Activated CD4-positive, alpha-beta T cell treated with anti-CD3 and anti-CD28 coated beads for 48 hours (primary cell): ENCODE measurements around the gene CLMP.
"Not testable (repeated sequence)": the region's sequence is repeated elsewhere in the genome, so short reads cannot be mapped to it uniquely, and the experiment has no call there.

Experiments used
- DNase-seq: peaks from one replicate; pipeline ENCODE4 v3.0.0-alpha.2; 2020

The CLMP gene

DNA sequence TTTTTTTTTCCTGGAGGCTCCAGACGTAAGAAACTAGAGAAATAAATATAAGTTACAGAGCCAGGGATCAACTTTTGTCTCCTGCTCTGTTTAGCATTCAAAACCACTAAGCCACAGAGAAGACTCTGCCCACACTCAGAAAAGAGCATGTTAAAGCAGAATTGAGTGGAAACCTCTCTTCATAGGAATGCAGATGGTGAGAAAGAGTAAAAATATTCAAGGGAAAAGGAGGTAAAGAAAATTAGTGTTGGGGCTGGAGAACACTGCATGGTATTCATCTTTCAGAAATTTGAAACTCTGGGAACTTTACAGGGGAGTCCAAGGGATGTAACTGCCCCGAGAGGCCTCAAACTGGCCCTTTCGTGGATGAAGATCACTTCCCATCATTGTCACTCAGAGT is 65.1 kb downstream of the CLMP start:
- DNase-seq = no peak

DNA sequence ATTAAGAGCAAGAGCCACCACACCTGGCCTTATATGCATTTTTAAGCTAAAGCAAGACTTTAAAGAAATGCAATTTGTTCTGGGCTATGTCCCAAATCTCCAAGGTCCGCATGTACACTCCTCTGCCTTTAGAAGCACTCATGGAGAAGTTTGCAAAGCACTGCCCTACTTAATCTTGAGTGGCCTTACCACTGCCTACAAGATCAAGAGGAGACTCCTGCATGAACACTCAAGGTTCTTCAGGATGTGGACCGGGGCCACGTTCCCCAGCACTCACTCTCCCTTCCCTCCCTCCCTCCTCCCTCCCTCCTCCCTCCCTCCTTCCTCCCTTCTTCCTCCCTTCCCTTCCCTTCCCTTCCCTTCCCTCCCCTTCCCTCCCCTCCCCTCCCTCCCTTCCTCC is 69.9 kb downstream of the CLMP start:
- DNase-seq = no peak

DNA sequence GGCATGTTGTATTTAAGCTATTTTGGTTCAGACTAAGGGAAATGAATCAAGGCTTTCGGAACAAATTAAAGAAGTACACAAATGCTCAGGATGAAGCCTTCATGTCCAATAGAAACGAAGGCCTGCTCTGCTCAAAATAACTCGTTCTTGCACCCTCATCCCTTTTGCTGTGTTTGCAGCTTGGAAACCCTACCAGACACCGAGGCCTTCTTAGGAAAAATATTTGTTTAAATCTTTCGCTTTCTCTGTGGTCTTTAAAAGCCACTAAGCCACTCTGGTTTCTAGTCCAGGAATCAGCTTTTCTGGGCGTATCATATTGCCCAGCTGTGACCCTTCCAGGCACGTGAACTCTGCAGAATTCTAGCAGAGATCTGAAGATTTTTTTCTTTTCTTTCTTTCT is 72.2 kb downstream of the CLMP start:
- DNase-seq = no peak

DNA sequence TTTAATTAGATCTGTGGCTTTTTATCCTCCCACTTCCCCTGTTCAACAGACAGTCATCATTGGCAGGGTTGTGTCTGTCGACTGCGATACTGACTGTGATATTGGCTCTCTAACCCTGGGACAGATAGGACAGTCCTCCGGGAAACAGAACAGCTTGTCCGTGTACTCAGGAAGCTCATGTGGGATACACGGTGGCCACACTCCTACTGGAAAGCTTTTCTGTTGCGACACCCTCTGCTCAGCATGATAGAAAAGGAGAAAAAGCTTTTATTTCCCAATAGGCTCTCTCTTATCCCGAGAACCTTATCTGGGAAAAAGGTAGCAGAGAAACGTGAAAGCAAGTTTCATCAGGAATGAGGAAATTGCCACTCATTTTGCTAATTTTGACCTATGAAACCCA is 72.7 kb downstream of the CLMP start:
- no peak for DNase-seq

DNA sequence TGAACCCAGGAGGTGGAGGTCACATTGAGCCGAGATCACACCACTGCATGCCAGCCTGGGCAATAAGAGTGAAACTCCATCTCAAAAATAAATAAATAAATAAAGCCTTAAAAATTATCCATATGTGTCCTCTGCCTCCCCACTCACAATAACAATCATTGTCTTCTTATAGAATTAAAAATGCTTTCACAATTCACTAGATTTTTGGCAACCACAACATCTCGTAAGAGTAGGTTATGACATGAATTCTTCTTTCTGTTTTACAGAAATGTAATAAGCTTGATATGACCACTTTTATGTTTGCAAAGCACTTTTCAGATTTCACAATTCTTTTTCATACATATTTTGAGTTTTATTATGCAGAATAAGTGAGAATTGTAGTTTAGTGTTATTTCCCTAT is 78.6 kb downstream of the CLMP start:
- DNase-seq = no peak

DNA sequence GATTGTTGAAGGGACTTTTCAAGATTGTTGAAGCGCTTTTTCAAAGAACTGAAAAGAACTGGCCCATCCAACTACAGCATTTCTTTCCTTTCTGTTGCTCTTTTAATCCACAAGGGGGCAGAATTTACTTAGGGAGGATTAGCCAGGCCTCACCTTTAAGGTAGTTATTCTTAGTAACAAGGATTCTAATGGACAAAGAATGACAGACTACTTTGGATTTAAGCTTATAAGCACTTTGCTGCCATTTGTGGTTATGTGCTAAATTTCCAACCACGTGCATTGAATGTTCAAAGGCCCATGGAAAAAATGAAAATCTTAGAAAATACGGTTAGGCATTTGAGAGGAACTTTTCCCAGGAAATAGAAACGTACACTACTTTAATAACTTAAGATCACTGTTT is 83.6 kb downstream of the CLMP start:
- DNase-seq = no peak

DNA sequence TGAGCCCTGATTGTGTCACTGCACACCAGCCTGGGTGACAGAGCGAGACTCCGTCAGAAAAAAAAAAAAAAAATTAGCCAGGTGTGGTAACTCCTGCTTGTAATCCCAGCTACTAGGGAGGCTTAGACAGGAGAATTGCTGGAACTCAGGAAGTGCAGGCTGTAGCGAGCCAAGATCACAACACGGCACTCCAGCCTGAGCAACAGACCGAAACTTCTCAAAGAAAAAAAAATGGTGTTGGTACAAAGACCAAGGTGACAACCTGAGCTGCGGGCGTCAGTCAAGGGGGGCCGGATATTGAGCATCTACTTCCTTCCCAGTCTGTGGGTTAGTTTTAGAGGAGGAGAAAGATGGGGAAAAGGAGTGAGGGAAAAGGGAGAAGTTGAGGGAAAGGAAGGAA is 84.7 kb downstream of the CLMP start:
- no peak for DNase-seq

DNA sequence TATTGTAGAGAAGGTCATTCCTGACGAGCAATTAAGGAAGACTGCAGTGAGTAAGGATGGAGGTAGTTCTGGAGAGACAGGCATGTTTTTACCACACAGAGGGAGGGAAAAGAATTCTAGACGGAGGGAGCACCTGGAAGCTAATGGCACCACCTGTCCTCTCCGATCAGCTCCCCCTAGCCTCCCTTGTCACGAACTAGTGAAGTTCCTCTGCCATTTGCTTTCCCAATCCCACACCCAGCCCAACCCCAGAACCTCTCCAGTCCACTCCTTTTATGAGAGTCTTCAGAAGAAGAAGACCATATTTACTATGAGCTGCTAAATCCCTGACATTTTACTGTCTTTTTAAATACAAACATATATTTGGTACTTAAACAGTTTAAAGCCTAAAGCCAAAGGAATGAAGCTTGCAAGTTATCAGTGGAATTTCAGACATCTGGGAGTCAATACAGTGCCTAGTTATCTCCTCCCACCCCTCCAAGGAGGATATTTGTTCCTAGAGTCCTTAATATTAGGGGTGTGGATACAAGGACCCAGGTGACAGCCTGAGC is 87.0 kb downstream of the CLMP start:
- DNase-seq = no peak

DNA sequence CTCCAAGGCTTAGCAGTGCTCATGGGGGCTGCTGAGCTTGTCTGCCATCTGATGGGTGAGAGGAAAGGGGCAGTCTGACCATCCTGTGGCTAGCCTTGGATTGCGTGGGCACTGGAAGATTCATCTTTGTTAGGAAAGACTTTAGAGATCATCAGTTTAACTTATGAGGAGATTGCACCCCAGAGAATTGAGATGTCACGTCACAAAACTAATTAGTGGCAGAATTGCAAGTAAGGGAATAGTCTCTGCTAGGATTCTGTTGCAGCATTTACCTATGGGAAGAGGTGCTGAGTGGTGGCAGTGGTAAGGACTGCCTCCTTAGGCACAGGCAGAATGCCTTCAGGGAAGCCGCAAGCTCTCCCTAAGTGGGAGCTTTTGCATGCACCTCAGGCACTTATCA is 90.4 kb downstream of the CLMP start:
- DNase-seq = no peak

DNA sequence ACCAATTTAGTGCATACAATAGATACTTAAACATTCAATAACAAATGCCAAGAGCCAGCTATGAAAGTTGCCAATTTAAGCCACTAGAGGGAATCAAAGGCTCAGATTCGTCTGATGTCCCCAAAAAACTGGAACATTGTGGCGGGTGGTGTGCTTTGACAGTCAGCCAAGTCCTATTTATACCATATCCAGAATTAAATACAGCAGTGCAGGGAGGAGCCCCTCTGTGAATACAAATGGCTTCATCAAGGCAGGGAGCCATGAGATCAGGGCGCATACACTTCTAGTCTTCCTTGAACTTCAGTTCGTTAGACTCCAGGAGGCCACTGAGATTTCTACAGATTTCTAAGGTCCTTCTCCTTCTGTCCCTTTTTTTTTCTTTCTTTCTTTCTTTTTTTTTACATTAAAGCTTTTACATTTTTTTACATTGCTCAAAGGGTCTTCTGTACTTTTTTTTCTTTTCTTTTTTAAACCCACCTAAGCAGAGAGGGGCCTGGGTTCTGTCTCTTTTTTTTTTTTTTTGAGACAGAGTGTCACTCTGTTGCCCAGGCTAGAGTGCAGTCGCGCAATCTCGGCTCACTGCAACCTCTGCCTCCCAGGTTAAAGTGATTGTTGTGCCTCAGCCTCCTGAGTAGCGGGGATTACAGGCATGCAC is 91.6 kb downstream of the CLMP start:
- DNase-seq = peak; percentile 32

DNA sequence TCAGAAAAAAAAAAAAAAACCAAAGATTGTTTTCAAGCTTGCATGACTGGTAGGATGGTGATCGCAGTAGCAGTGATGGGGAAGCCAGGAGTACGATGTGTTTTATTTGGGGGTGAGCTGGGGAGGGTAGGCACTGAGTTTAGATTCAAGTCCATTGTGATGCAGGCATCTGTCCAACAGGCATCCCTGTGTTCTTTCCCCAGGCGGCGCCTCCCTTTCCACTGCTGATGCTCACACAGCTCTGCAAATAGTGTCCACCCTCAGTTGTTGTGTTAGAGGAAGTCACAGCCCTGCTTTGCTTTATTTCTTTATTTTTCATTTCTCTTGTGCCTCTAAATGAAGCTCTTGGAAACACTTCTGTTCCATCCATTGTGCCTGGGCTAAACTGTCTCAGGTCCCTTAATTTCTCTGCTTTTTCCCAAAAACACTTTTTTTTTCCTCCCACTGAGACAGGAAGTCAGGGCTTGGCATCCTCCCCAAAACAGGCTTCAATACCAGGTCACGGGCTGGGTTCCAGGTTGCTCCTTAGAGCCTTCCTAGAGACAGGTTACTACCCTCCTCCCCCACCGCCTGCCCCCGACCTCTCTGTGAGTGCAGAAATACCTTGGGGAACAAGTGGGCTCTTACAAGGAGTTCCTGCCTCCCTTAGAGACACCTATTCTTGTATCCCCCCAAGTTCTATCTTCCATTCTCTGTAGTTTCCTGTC is 94.5 kb downstream of the CLMP start:
- DNase-seq = no peak

DNA sequence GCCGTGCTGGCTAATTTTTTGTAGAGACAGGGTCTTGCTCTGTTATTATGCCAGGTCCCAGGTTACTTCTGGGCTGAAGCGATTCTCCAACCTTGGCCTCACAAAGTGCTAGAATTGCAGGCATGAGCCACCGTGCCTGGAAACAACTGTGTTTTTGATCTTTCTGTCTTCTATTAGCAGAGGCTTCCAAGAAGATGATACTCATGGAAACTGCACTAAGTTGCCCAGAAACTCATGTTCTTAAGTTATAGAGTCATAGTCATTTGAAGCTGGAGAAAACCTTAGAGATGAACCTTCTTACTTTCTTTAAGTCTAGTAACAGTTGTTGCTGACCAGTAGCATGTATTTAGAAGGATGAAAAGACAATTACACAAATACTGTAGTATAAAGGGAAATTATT is 96.1 kb downstream of the CLMP start:
- no peak for DNase-seq

DNA sequence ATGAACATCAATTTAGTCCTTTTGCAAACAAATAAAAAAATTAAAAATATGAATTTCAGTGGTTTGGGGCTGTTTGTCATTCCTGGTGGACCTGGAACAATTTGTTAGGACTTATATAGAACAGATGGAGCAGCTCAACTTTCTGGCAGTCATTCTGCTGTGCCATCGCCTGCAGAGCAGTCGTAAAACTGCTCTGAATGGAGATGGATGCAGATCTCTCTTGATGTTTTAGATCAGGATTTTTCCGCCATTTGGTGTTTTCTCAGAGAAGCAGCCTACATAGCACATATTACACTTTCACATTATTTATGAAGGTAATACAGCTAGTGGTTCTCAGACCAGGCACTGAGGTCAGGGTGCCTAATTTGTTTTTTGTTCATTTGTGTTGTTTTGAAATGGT is 101.3 kb downstream of the CLMP start:
- no peak for DNase-seq

DNA sequence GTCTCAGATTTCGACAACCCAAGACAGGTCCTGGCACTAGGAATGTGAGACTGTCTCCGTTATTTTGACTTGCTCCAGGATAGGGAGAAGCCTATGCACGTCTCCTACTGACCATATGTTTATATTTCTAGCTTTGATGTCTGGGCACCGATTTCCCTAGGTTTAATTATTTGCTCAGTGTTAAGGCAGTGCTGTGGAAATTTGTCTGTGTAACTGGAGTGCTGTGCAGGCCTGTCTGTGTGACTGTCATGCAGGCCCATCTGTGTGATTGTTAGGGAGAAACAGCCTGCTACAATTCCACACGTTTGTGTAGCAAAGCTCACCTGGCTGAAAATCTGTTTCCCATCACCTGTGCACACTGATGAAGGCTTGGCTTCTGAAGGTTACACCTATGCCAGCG is 103.5 kb downstream of the CLMP start:
- no peak for DNase-seq

DNA sequence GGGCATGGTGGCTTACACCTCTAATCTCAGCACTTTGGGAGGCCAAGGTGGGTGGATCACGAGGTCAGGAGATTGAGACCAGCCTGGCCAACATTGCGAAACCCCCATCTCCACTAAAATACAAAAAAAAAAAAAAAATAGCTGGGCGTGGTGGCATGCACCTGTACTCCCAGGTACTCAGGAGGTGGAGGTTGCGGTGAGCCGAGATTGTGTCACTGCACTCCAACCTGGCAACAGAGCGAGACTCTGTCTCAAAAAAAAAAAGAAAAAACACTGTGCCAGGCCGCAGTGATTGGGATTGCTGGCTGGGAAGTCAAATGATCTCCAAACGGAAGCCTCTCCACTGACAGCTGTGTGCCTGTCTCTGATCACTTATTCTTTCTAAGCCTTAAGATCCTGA is 104.9 kb downstream of the CLMP start:
- not testable (repeated sequence) for DNase-seq

DNA sequence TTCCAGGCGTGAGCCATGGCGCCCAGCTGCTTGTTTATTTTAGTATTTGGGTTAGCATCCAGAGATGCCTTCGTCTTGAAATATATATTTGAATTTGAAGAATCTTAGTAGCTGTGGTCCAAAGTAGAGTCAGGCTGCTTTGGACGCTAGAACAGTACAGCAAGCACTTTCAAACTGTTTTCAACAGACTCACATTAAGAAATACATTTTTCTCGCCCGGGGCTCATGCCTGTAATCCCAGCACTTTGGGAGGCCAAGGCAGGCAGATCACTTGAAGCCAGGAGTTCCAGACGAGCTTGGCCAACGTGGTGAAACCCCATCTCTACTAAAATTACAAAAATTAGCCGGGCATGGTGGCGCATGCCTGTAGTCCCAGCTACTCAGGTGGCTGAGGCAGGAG is 106.2 kb downstream of the CLMP start:
- not testable (repeated sequence) for DNase-seq

DNA sequence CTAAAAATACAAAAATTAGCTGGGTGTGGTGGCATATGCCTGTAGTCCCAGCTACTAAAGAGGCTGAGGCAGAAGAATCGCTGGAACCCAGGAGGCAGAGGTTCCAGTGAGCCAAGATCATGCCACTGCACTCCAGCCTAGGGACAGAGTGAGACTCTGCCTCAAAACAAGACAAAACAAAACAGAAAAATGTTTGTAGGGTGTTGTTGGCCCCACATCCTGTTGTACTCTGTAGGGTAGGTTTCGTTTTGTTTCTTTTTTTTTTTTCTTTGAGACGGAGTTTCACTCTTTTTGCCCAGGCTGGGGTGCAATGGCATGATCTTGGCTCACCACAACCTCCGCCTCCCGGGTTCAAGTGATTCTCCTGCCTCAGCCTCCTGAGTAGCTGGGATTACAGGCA is 107.4 kb downstream of the CLMP start:
- DNase-seq = not testable (repeated sequence)

DNA sequence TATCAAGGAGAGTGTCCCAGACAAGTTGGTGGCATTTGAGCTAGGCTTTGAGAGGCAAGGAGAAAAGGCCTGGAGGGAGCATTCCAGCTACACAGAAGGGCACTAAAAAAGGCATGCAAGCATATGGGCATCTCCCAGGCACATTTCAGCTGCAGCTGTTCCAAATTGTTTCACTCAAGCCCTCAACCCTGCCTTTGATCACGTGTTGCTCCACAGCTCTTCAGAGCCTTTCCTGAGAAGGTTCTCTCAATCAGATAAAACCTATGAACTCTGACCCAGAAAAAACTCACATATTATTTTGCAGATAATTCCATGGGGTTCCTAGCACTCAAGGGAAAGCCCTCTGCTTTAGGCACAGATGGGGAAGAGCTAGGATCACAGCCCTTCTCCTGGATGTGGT is 108.7 kb downstream of the CLMP start:
- DNase-seq = no peak

DNA sequence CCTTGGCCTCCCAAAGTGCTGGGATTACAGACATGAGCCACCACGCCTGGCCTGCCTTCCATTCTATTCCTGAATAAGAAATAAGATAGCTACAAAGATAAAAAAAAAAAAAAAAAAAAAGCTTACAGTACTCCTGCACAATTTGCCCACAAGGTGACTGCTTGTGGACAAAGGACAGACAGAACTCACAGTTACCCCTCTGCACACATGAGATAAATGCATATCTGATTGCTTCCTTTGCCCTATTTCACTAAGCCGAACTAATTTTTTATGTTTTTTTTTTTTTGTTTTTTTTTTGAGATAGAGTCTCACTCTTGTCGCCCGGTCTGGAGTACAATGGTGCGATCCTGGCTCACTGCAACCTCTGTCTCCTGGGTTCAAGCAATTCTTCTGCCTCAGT is 109.6 kb downstream of the CLMP start:
- DNase-seq = no peak

DNA sequence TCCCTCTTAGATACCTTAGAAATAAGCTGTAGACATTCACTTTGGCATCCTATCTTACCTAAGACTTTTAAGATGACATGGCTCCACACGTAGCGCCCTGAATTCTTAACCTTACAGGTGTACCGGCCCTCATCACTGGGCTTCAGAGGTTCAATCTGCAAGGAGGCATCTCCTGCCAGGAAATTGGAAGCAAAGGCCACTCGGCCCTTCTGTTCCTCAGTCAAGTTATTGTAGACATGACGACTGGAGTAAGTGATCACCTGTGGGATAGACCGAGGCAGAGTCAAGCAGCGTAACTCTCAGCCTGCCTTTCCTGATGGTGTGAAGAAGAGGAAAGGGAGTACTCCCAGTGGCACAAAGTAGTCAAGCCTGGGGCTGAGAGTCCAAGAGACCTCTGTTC is 110.6 kb downstream of the CLMP start:
- DNase-seq = no peak

DNA sequence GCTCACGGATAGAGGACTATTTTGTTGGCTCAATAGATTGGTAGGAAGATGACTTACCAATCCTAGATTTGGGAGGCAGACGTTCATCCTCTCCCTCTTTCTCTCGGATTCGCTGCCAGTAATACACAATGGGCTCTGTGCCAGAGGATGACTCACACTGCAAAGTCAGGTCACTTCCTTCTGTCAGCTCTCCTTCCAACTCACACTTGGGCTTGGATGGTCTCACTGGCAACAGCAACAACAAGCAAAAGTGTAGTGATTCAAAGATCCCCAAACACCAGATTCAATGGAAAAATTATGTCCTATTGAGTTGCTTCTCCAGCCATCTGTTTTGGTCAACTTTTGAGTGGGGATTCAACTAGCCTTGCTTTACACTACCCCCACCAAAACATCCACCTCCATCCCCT is 111.4 kb downstream of the CLMP start:
- peak; percentile 81 for DNase-seq

DNA sequence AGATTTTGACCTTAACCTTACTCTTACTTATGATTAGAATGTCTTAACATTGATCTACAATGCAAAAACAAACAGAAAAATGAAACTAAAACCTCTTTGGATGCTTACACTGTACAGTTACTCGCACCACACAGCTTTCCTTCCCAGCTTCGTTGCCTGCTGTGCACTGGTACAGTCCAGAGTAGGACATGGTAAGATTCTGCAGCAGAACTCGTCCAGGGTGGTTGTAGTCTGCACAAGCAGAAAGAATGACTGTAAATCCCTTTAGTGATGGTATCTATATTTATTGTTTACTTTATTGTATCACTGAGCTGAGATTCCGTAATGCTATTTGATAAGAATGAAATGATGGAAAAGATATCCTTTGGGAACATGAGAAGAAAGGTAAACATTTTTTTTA is 112.1 kb downstream of the CLMP start:
- no peak for DNase-seq

DNA sequence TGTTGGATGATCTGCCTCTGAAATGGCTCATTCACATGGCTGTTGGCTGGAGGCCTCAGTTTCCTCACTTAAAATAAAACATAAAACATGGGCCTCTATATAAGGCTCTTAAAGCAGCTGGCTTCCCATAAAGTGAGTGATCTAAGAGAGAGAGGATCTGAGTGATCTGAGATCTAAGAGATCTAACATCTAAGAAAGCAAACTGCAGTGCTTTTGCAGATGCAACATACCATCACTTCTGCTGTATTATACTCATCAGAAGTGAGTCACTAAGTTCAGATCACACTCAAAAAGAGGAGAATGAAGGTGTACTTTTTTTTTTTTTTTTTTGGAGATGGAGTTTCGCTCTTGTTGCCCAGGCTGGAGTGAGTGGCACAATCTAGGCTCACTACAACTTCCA is 115.0 kb downstream of the CLMP start:
- DNase-seq = no peak

DNA sequence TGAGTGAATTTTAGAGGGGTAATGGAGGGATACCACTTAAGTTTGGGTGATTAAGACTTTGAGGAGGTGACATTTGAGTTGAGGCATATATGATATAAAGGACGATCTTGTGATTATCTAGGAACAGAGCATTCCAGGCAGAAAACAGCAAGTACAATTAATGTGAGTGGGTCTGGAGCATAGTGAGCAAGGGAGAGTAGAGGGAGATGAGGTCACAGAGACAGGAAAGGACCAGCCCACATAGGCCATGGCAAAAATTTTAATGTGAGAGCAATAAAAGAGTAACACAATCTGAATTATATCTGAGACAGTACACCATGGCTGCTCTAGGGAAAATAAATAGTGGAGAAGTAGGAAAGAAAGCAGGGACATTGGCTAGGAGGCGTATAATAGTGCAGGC is 118.6 kb downstream of the CLMP start:
- no peak for DNase-seq
